Heart left ventricle (tissue), 16 donors: ENCODE data around the gene DUSP28. TPM values are rescaled to one million over a fixed set of nuclear protein-coding genes. Genes with fewer than 3 reads are reported as not detected.

Experiments used
- ATAC-seq, 4 donors: fragments of 200-7000 bp; cut with Tn5 transposase; one replicate each; pipeline ENCODE4 v1.9.1; 2020 to 2022; ENCODE audit warnings: moderate library complexity in 4 of 4, mild to moderate bottlenecking in 3 of 4, moderate number of reproducible peaks in 1 of 4
- DNase-seq, 5 donors: peaks; one replicate each; pipeline ENCODE4 v3.0.0-alpha.2; 2020
- H3K27ac ChIP-seq, 12 donors: fragments of 200-600 bp; sonication (generic) in 4 of 12; one replicate each; pipeline versions ENCODE4 v1.5.0 to v1.8.0; 2016 to 2022; ENCODE audit warnings: mild to moderate bottlenecking in 2 of 12
- H3K27me3 ChIP-seq, 9 donors: fragments of 200-600 bp; sonication (generic) in 2 of 9; one replicate each; pipeline versions ENCODE4 v1.5.1 to v1.8.0; 2016 to 2022; ENCODE audit warnings: mild to moderate bottlenecking in 3 of 9
- H3K36me3 ChIP-seq, 9 donors: fragments of 200-600 bp; sonication (generic) in 2 of 9; one replicate each; pipeline versions ENCODE4 v1.5.0 to v1.8.0; 2018 to 2022; ENCODE audit warnings: mild to moderate bottlenecking in 2 of 9
- H3K4me1 ChIP-seq, 12 donors: fragments of 200-600 bp; sonication (generic) in 4 of 12; one replicate each; pipeline versions ENCODE4 v1.5.0 to v1.8.0; 2016 to 2022; ENCODE audit warnings: mild to moderate bottlenecking in 3 of 12
- H3K4me3 ChIP-seq, 12 donors: fragments of 200-600 bp; sonication (generic) in 4 of 12; one replicate each; pipeline versions ENCODE4 v1.5.0 to v1.8.0; 2017 to 2022; ENCODE audit warnings: mild to moderate bottlenecking in 9 of 12, moderate library complexity in 4 of 12
- H3K9me3 ChIP-seq, 12 donors: fragments of 200-600 bp; sonication (generic) in 4 of 12; one replicate each; pipeline versions ENCODE4 v1.5.0 to v1.8.0; 2016 to 2022; ENCODE audit warnings: mild to moderate bottlenecking in 1 of 12
- POLR2A ChIP-seq, 2 donors: fragments of 450-650 bp; IDR thresholded peaks; one replicate each; pipeline ENCODE4 v1.6.1; 2017; ENCODE audit warnings: antibody characterized with exemption in 2 of 2, mild to moderate bottlenecking in 2 of 2, moderate library complexity in 2 of 2
- WGBS, 4 donors: extraction: QIAGEN DNeasy Blood & Tissue Kit in 2 of 4; methylation state at CpG; one replicate each; pipeline versions ENCODE4 v1.1.5 to v1.1.7; 2013 to 2018; 5-methylcytosine and 5-hydroxymethylcytosine counted together
- intact Hi-C, 10 donors: fragments of 100-400 bp; cut with DNase I; formaldehyde crosslinking; loops; one replicate each; pipeline versions ENCODE4 v1.11.1 to v1.14.2; 2022
- polyA plus RNA-seq, 2 donors: library from polyadenylated mRNA; stranded (reverse); fragments of 200-250 nt; gene quantifications; one replicate each; pipeline ENCODE4 v1.2.3, GENCODE V29; 2013
- total RNA-seq, 9 donors: library from RNA; depleted of rRNA in 2 of 9; stranded (reverse); fragments of >200 nt in 2 of 9; fragmentation: NEBNext Ultra II Directional in 3 of 9; extraction: Animal tissue kit (Norgen Biotek cat#: 25700) in 3 of 9; gene quantifications; one replicate each; pipeline versions ENCODE4 v1.1.0 to v1.2.4, GENCODE V29; 2016 to 2023
- TF ChIP-seq, protein P1 (sequence below), 12 donors: fragments of 200-600 bp; sonication (generic) in 4 of 12; IDR thresholded peaks; one replicate each; pipeline versions ENCODE4 v1.5.0 to v1.8.0; 2018 to 2022; ENCODE audit warnings: antibody characterized with exemption in 12 of 12, mild to moderate bottlenecking in 5 of 12
- donor health status: ischemic (EF 13 %, LVEDD 7.1; RV severe dilation, severe dysfunction).
- donor health status: healthy with polysubstance abuse.
- donor health status: DM: no; HTN: yes; CAD: no.
- donor health status: DM: no; HTN: no; CAD: no.
- donor health status: ischemic (EF 25% LVEDD 6.9; RV normal size, moderate dysfunction).
- donor health status: ischemic (EF 25% LVEDD 5.7; RV mildly dilated, moderate dysfunction).
- donor health status: healthy.
- donor health status: DM: yes; HTN: yes; CAD: no.
- donor health status: ischemic (EF 35%, LVEDD 5.7; RV mildly dilated, moderate dysfunction).
- donor health status: nonischemic (EF 11% LVEDD 7.7; RV severe dilation, severe dysfunction).
- donor health status: DM: yes; HTN: yes; CAD: no.
- donor health status: PGD.
- donor health status: ischemic (EF 29% LVEDD 5.4; RV normal size, mild dysfunction).
- donor health status: nonischemic (EF 23%, LVEDD 6.1; RV moderate dilation, normal function).

Gene DUSP28
- total and polyA plus RNA-seq, 11 donors, result 3.6 to 23.9 (median 13.3) TPM

DNA sequence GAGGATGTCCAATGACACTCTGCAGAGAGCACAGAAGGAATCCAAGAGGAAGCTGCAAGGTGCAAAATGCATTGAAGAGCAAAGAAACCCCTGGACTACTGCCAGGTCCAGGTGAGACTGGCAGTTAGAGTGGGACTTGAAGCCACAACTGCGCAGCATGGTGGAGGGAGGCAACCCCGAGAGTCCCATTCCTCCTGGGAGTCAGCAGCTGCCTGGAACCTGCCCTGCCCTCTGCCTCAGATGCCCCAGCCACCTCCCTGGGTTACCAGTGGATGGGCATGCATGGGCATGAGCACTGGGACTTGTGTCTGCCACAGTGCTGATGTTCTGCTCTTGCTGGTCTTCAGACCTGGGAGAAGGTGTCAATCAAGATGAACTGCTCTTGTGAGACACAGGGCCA lies 45.5 kb upstream of the DUSP28 start:
- H3K36me3 ChIP-seq, result peaks cover 0 to 23% (median 0%) of the 10 kb centered on the region in 9 donors
- intact Hi-C loops, result loop anchor here in 9 of 10 donors (5.0 to 10.0 kb wide), 4 partner anchors 188 to 328 kb away; no protein-coding TSS in a partner anchor
- TF ChIP-seq, protein P1, sequence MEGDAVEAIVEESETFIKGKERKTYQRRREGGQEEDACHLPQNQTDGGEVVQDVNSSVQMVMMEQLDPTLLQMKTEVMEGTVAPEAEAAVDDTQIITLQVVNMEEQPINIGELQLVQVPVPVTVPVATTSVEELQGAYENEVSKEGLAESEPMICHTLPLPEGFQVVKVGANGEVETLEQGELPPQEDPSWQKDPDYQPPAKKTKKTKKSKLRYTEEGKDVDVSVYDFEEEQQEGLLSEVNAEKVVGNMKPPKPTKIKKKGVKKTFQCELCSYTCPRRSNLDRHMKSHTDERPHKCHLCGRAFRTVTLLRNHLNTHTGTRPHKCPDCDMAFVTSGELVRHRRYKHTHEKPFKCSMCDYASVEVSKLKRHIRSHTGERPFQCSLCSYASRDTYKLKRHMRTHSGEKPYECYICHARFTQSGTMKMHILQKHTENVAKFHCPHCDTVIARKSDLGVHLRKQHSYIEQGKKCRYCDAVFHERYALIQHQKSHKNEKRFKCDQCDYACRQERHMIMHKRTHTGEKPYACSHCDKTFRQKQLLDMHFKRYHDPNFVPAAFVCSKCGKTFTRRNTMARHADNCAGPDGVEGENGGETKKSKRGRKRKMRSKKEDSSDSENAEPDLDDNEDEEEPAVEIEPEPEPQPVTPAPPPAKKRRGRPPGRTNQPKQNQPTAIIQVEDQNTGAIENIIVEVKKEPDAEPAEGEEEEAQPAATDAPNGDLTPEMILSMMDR (IDR thresholded peaks at IDR 0.05), result no peak
- TF ChIP-seq POLR2A (IDR thresholded peaks at IDR 0.05), result no peak
- H3K4me3 ChIP-seq, result no peak overlapping the region
- H3K27me3 ChIP-seq, result peaks cover 0 to 3% (median 0%) of the 10 kb centered on the region in 9 donors
- H3K9me3 ChIP-seq, result no peaks in the 10 kb centered on the region
- peaks cover 0 to 9% (median 2%) of the 10 kb centered on the region in 12 donors for H3K4me1 ChIP-seq
- H3K27ac ChIP-seq, result no peak overlapping the region
- DNase-seq, result no peak
- no peak for ATAC-seq
- WGBS, 4 donors, result 95 to 96% (median 96%) methylated on average over 2 of the region's 2 CpGs

DNA sequence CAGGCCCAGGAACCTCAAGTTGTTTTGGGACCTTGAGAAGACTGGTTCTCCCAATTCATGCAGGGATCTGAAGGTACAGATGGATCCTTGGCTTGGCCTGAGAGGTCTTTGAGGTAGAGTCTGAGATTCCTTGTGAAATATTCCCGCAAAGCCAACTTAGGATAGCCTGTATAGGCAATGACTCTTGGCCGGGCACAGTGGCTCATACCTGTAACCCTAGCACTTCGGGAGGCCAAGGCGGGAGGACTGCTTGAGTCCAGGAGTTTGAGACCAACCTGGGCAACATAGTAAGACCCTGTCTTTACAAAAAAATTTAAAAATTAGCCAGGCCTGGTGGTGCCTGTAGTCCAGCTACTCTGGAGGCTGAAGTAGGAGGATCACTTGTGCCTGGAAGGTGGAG lies 42.8 kb upstream of the DUSP28 start:
- ATAC-seq (no peak), DNase-seq (no peak)
- WGBS, 4 donors, result 97 to 100% (median 97%) methylated on average over 4 of the region's 4 CpGs
- no peaks in the 10 kb centered on the region for H3K9me3 ChIP-seq
- no peak overlapping the region for H3K4me3 ChIP-seq
- TF ChIP-seq, protein P1 (IDR thresholded peaks at IDR 0.05), result no peak
- TF ChIP-seq POLR2A (IDR thresholded peaks at IDR 0.05), result no peak
- H3K4me1 ChIP-seq, result peaks cover 0 to 14% (median 6%) of the 10 kb centered on the region in 12 donors
- H3K27ac ChIP-seq, result no peak overlapping the region
- H3K36me3 ChIP-seq, result peaks cover 0 to 8% (median 0%) of the 10 kb centered on the region in 9 donors
- H3K27me3 ChIP-seq, result peaks cover 0 to 7% (median 0%) of the 10 kb centered on the region in 9 donors
- intact Hi-C loops, result loop anchor here in 6 of 10 donors (10.0 kb wide), 2 partner anchors 187 to 317 kb away; no protein-coding TSS in a partner anchor

DNA sequence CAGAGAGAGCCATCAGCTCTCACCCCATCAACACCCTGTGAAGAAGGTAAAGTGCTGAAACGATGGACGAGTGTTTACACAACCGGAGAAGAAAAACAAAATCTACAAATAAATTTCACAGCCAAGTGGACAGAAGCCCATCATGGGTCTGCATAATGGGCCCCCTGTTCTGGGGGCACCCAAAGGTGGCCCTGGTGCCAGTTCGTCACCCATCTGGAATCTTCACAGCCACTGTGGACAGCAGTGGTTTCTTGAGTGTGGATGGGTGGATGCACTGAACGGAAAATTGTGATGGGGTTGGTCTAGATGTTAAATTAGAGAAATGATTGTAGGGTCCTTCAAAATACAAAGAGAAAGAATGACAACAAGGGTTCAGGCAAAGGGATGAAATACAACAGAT lies 41.2 kb upstream of the DUSP28 start:
- ATAC-seq (no peak), DNase-seq (no peak)
- intact Hi-C loops, result loop anchor here in 6 of 10 donors (10.0 kb wide), 2 partner anchors 186 to 316 kb away; no protein-coding TSS in a partner anchor
- TF ChIP-seq, protein P1 (IDR thresholded peaks at IDR 0.05), result no peak
- TF ChIP-seq POLR2A (IDR thresholded peaks at IDR 0.05), result no peak
- Histone ChIP-seq H3K4me1 (peaks cover 0 to 11% (median 4%) of the 10 kb centered on the region in 12 donors), H3K27me3 (peaks cover 0 to 7% (median 0%) of the 10 kb centered on the region in 9 donors), H3K9me3 (no peaks in the 10 kb centered on the region), H3K4me3 (no peak overlapping the region), H3K36me3 (peaks cover 0 to 20% (median 10%) of the 10 kb centered on the region in 9 donors), H3K27ac (no peak overlapping the region)
- whole genome bisulfite sequencing, 4 donors, result 91 to 93% (median 91%) methylated on average over 5 of the region's 5 CpGs

DNA sequence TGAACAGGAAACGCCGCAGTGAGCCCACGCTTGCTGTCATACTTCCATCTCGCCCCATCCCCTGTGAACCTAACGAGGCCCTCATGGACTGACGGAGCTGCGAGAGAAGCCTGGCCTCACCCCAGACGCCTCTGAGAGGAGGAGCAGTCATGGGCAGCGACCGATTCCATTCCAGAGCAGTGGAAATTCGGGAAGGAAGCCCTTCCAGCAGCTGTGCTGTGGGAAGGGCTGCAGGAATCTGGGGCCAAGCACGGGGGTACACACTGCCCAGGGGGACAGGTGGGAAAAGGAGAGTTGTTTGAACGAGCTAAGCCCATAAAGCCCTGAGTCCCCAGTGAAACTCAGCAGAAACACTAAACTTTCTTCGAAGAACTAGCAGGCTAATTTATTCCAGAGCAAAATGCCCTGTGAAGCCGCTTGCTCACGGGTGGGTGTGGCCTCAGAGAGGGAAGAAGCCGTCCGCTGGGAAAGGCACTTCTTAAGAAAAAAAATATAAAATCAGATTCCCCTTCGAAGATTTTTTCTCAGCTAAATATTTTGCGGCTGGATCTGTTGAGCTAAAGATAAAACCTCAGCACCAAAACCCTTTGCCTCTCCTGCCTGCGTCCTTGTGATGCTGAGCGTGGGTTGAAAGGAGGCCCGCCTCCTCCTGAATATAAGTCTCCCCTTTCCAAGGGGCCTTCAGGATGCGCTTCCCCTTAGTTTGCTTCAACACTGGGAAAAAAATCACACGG lies 40.6 kb upstream of the DUSP28 start:
- ATAC-seq, result peak in 2 of 4 donors; percentile 22 to 24
- H3K4me1 ChIP-seq, result peaks cover 0 to 9% (median 0%) of the 10 kb centered on the region in 12 donors
- TF ChIP-seq POLR2A (IDR thresholded peaks at IDR 0.05), result no peak
- TF ChIP-seq, protein P1 (IDR thresholded peaks at IDR 0.05), result no peak
- peaks cover 0 to 7% (median 0%) of the 10 kb centered on the region in 9 donors for H3K27me3 ChIP-seq
- intact Hi-C loops, result loop anchor here in 6 of 10 donors (10.0 kb wide), 2 partner anchors 185 to 315 kb away; no protein-coding TSS in a partner anchor
- no peak for DNase-seq
- H3K36me3 ChIP-seq, result peaks cover 0 to 26% (median 11%) of the 10 kb centered on the region in 9 donors
- 43 to 53% (median 47%) methylated on average over 22 to 25 of the region's 25 CpGs for WGBS, 4 donors
- peaks cover 0 to 3% (median 0%) of the 10 kb centered on the region in 12 donors for H3K9me3 ChIP-seq
- no peak overlapping the region for H3K27ac ChIP-seq
- peak overlapping the region in 4 of 12 donors; percentile 2 to 37 (median 20) for H3K4me3 ChIP-seq
